Glutamatergic neuron (in vitro differentiated cells): ENCODE results near the gene RHOU. TPM values are rescaled to one million over a fixed set of nuclear protein-coding genes. Genes with fewer than 3 reads are reported as not detected.

ENCODE experiments used
- DNase-seq: peaks from one replicate; pipeline ENCODE4 v3.0.0; 2022
- H3K27ac Mint-ChIP-seq: one replicate; pipeline ENCODE4 v1.8.0; 2020; ENCODE audit warnings: mild to moderate bottlenecking, mixed read lengths, inconsistent platforms; ENCODE audit not compliant: unreplicated experiment
- H3K27me3 Mint-ChIP-seq: one replicate; pipeline ENCODE4 v1.8.0; 2020; ENCODE audit warnings: mild to moderate bottlenecking, moderate library complexity, mixed read lengths, inconsistent platforms; ENCODE audit not compliant: unreplicated experiment
- H3K36me3 Mint-ChIP-seq: one replicate; pipeline ENCODE4 v1.8.0; 2020; ENCODE audit warnings: mild to moderate bottlenecking, mixed read lengths, inconsistent platforms; ENCODE audit not compliant: unreplicated experiment
- H3K4me1 Mint-ChIP-seq: one replicate; pipeline ENCODE4 v1.8.0; 2020; ENCODE audit warnings: mild to moderate bottlenecking, low read depth, mixed read lengths, inconsistent platforms; ENCODE audit not compliant: unreplicated experiment
- H3K4me3 Mint-ChIP-seq: one replicate; pipeline ENCODE4 v1.8.0; 2020; ENCODE audit warnings: mild to moderate bottlenecking, mixed read lengths, inconsistent platforms; ENCODE audit not compliant: unreplicated experiment
- H3K9me3 Mint-ChIP-seq: one replicate; pipeline ENCODE4 v1.8.0; 2020; ENCODE audit warnings: mild to moderate bottlenecking, moderate library complexity, mixed read lengths, inconsistent platforms; ENCODE audit not compliant: unreplicated experiment
- total RNA-seq: library from RNA; stranded (reverse); fragmentation: NEBNext Ultra II Directional; extraction: Animal tissue kit (Norgen Biotek cat#: 25700); gene quantifications from one replicate; pipeline ENCODE4 v1.2.1, GENCODE V29; 2021; ENCODE audit not compliant: unreplicated experiment
- TF ChIP-seq, protein P1 (sequence below): fragments of 200-600 bp; sonication (generic); IDR thresholded peaks from one replicate; pipeline ENCODE4 v1.5.0; 2021; ENCODE audit not compliant: partially characterized antibody, unreplicated experiment

Gene RHOU
- total RNA-seq, 1 donor from 2014 or later = 79.7 TPM

DNA sequence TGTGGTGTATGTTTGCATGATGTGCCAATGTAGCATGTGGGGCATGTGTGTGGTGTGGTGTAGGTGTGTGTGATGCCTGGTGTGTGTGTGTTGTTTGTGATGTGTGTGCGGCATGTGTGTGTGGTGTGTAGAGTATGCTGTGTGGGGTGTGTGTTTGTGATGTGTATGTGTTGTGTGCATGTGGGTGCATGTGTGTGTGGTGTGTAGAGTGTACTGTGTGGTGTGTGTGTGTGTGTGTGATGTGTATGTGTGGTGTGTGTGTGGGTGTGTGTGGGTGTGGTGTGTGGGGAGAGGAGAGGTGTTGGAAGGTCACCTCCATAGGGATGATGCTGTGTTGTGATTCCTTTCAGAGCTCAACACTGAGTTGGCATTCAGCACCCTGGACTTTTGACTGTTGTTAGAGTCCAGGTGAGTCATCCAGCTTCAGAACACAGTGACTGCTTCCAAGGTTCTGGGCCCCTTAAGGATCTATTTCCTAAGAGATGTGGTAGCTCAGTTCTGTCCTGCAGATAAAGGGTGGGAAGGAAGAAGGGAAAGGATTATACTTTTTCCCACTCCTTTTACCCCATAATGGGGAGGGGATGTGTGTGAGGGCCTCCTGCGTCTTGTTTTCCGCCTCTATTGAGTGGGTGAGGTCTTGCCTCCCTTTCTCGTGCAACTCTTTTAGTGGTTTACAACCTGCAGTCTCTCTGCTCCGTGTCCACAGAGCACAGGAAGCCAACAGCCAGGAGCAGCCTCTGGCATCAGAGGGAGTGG lies 47.6 kb downstream of the RHOU start:
- H3K4me3 Mint-ChIP-seq = no peak overlapping the region
- TF ChIP-seq, protein P1, sequence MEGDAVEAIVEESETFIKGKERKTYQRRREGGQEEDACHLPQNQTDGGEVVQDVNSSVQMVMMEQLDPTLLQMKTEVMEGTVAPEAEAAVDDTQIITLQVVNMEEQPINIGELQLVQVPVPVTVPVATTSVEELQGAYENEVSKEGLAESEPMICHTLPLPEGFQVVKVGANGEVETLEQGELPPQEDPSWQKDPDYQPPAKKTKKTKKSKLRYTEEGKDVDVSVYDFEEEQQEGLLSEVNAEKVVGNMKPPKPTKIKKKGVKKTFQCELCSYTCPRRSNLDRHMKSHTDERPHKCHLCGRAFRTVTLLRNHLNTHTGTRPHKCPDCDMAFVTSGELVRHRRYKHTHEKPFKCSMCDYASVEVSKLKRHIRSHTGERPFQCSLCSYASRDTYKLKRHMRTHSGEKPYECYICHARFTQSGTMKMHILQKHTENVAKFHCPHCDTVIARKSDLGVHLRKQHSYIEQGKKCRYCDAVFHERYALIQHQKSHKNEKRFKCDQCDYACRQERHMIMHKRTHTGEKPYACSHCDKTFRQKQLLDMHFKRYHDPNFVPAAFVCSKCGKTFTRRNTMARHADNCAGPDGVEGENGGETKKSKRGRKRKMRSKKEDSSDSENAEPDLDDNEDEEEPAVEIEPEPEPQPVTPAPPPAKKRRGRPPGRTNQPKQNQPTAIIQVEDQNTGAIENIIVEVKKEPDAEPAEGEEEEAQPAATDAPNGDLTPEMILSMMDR = no peak
- H3K27me3 Mint-ChIP-seq = peaks cover 2% of the 10 kb centered on the region
- no peak overlapping the region for H3K27ac Mint-ChIP-seq
- peaks cover 1% of the 10 kb centered on the region for H3K36me3 Mint-ChIP-seq
- DNase-seq = no peak
- H3K9me3 Mint-ChIP-seq = peaks cover 3% of the 10 kb centered on the region
- no peaks in the 10 kb centered on the region for H3K4me1 Mint-ChIP-seq

GRCh38 chr1:228783418-228784040 lies 48.2 kb downstream of the RHOU start:
- Mint-ChIP-seq H3K36me3 (peaks cover 5% of the 10 kb centered on the region), H3K27ac (no peak overlapping the region), H3K27me3 (peaks cover 2% of the 10 kb centered on the region), H3K4me3 (no peak overlapping the region), H3K9me3 (peaks cover 5% of the 10 kb centered on the region), H3K4me1 (no peaks in the 10 kb centered on the region)
- DNase-seq = no peak
- TF ChIP-seq, protein P1 = no peak

DNA sequence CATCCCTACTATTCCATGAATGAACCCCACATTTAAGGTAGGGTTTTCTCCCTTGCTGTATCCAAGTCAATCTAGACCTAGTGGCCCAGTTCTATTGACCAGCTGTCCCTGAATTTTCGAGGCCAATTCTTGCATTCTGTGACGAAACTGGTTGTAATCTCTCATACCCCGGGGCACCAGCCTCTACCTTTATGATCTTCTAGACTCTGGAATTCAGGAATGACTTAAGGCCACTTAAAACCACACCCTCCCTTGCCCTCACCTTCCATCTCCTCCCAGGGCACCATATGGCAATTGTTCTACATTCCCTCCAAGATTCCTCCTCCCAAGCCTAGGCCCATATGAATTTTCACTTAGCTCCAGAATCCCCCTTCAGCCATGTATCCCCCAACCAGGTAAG lies 48.9 kb downstream of the RHOU start:
- H3K9me3 Mint-ChIP-seq = peaks cover 5% of the 10 kb centered on the region
- H3K4me3 Mint-ChIP-seq = no peak overlapping the region
- no peak for DNase-seq
- peaks cover 2% of the 10 kb centered on the region for H3K27me3 Mint-ChIP-seq
- TF ChIP-seq, protein P1 = no peak
- no peaks in the 10 kb centered on the region for H3K4me1 Mint-ChIP-seq
- peaks cover 5% of the 10 kb centered on the region for H3K36me3 Mint-ChIP-seq
- no peak overlapping the region for H3K27ac Mint-ChIP-seq

DNA sequence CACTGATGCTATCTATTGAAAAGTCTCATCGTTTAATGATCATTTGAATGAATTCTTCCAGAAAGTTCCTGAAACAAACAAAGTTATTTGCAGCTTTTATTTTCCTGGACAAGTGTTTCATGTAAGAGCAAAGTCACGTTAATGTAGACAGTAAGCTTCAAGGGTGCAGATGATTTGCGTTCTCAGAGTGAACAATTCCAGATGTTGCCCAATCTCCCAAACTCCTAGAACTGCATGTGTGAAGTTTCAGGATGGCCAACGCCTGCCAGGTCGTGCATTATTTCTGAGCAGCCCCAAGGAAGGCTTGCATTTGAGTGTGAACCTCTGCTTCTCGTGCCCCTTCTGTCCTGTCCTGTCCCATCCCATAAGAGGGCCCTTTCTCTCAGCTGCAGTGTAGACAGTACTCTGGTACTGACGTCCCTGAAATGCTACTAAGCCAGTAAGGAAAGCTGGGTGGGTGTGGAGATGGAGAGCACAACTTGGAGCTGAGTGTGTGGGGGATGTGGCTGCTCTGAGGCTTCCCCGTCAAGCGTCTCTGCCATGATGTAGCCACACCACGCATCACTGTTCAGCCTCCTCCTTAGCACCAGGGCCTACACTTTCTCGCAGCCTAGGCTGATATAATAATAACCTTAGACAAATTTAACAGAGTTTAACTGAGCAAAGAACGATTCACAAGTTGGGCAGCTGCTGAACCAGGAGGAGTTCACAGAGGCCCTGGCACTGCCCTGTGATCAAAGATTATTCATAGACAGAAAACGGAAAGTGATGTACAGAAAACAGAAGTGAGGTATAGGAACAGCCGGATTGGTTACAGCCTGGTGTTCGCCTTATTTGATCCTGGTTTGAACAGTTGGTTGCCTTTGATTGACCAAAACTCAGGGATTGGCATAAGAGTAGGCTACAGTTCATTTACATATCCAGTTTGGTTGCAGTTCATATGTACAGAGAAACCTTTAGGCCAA lies 50.4 kb downstream of the RHOU start:
- no peak overlapping the region for H3K27ac Mint-ChIP-seq
- H3K36me3 Mint-ChIP-seq = peaks cover 5% of the 10 kb centered on the region
- TF ChIP-seq, protein P1 = no peak
- no peak for DNase-seq
- H3K9me3 Mint-ChIP-seq = peaks cover 3% of the 10 kb centered on the region
- no peak overlapping the region for H3K4me3 Mint-ChIP-seq
- peaks cover 4% of the 10 kb centered on the region for H3K27me3 Mint-ChIP-seq
- peaks cover 1% of the 10 kb centered on the region for H3K4me1 Mint-ChIP-seq
